Eye (tissue), 1 donor: ENCODE results near the gene PTPRA.
A peak's percentile ranks its signal among the peaks of the same experiment; 100 is the strongest.

Experiments used
- DNase-seq: peaks from one replicate; pipeline ENCODE4 v3.0.0-alpha.2; 2015

The PTPRA gene

GRCh38 chr20:2859330-2860121, 13.8 kb upstream of the PTPRA start:
- DNase-seq = no peak

- no peak for DNase-seq
These were observed 8.7 kb upstream of the PTPRA start for GRCh38 chr20:2864626-2865025.

- no peak for DNase-seq
These were observed 8.2 kb upstream of the PTPRA start for GRCh38 chr20:2865101-2865500.

- DNase-seq = no peak
These were observed 7.7 kb upstream of the PTPRA start for GRCh38 chr20:2865630-2866029.

GRCh38 chr20:2866236-2866635, 7.0 kb upstream of the PTPRA start:
- no peak for DNase-seq

- DNase-seq = no peak
These were observed 6.0 kb upstream of the PTPRA start for GRCh38 chr20:2867081-2867864.

GRCh38 chr20:2869381-2869780, 3.9 kb upstream of the PTPRA start:
- no peak for DNase-seq

- peak; percentile 8 for DNase-seq
These were observed 2.2 kb upstream of the PTPRA start for GRCh38 chr20:2871111-2871465.

- DNase-seq = peak; percentile 16
These were observed 1.4 kb upstream of the PTPRA start for GRCh38 chr20:2871661-2872458.

GRCh38 chr20:2872459-2873009, 747 bp upstream of the PTPRA start:
- DNase-seq = peak; percentile 76

- peak; percentile 86 for DNase-seq
These were observed 413 bp downstream of the PTPRA start for GRCh38 chr20:2873747-2874041.

- peak; percentile 29 for DNase-seq
These were observed 1.2 kb downstream of the PTPRA start for GRCh38 chr20:2874456-2874855.

GRCh38 chr20:2875690-2876203, 2.5 kb downstream of the PTPRA start:
- no peak for DNase-seq

- no peak for DNase-seq
These were observed 5.2 kb downstream of the PTPRA start for GRCh38 chr20:2878515-2878914.

GRCh38 chr20:2879146-2879545, 5.9 kb downstream of the PTPRA start:
- no peak for DNase-seq

- no peak for DNase-seq
These were observed 7.4 kb downstream of the PTPRA start for GRCh38 chr20:2880650-2881049.

GRCh38 chr20:2883726-2884637, 10.7 kb downstream of the PTPRA start:
- DNase-seq = no peak

GRCh38 chr20:2887715-2888114, 14.4 kb downstream of the PTPRA start:
- DNase-seq = no peak

GRCh38 chr20:2888224-2888955, 15.1 kb downstream of the PTPRA start:
- DNase-seq = no peak

- DNase-seq = no peak
These were observed 15.9 kb downstream of the PTPRA start for GRCh38 chr20:2889209-2889608.

GRCh38 chr20:2889797-2890196, 16.5 kb downstream of the PTPRA start:
- DNase-seq = no peak
